DMS53 (cell line): ENCODE data around the gene CCDC8.
A peak's percentile ranks its signal among the peaks of the same experiment; 100 is the strongest.
"Not testable (repeated sequence)": the region's sequence is repeated elsewhere in the genome, so short reads cannot be mapped to it uniquely, and the experiment has no call there.

ENCODE experiments used
- DNase-seq: peaks from one replicate; lab custom pipeline; 2025; lab: John Stamatoyannopoulos, UW

Gene CCDC8

DNA sequence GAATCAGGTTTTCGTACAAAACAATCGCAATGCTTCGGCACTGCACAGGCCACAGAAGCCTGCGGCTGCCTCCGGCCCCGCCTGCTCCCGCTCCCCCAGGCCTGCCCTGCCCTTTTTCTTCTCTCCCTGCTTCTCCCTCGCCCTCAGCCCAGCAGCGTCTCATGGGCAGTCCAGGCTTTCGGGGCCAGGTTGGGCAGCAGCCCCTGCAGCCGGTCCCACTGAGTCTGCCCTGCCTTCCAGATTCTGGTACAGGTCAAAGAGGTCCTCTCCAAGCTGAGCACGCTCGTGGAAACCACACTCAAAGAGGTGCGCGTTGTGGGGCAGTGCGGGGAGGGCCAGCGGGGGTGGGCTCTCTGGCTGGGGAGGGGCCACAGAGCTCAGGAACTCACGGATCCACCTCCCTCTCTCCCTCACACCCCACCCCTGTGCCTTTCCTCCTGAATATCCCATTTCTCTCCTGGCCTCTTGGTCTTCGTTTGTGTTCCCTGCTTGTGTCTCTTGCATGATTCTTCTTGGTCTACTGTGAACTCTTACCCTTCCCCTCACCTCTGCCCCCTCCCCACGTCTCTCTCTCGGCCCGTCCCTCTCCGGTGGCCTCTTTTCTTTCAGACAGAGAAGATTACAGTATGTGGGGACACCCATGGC is 30.1 kb downstream of the CCDC8 start:
- no peak for DNase-seq

DNA sequence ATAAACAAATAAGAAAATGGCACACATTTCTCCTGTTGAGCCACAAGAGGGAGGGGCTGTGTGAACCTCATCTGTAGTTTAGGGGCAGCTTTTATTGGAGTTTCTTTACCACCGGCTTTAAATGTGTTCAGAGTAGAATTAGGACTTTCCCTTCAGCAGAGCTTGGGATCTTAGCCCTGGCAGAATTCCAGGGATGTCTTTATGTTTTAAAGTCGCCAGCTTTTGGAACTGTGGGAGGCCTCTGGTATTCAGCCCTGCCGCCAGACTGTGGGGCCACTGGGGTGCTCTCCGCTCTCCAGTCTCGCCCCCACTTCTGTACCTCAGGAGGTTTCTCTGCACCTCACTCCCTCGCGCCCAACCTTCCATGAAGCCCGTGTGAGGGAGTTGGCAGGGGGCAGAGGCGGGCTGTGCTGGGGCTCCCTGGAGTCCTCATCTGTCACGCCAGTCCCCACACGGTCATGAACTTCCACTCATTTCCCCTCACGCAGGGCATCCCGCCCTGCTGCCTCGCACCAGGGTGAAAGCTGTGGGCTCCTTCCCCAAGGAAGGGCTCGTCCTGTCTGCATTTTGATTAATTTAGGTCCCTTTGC is 31.5 kb downstream of the CCDC8 start:
- DNase-seq, result no peak

DNA sequence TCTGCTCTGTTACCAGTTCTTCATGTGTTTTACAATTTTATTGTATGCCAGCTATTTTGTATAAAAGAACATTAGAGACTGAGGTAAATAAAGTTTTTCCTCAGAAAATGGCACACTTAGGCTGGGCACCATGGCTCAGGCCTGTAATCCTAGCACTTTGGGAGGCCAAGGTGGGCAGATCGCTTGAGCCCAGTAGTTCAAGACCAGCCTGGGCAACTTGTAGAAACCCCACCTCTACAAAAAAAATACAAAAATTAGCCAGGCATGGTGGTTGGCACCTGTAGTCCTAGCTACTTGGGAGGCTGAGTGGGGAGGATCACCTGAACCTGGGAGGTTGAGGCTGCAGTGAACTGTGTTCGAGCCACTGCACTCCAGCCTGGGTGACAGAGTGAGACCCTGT is 32.0 kb downstream of the CCDC8 start:
- no peak for DNase-seq

DNA sequence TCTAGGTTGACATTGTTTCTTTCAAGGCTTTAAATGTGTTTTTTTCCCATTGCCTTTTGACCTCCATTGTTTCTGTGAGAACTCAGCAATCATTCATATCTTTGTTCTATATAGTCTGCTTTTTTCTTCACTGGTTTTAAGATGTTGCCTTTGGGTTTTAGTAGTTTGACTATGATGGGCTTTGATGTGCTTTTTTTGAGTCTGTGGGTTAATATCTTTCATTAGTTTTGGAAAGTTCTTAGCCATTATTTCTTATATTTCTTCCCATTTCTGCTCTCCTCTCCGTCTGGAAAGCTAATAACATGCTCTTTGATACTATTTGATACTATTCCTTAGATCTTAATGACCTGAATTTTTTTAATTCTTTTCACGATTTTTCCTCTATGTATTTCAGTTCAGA is 32.7 kb downstream of the CCDC8 start:
- no peak for DNase-seq

DNA sequence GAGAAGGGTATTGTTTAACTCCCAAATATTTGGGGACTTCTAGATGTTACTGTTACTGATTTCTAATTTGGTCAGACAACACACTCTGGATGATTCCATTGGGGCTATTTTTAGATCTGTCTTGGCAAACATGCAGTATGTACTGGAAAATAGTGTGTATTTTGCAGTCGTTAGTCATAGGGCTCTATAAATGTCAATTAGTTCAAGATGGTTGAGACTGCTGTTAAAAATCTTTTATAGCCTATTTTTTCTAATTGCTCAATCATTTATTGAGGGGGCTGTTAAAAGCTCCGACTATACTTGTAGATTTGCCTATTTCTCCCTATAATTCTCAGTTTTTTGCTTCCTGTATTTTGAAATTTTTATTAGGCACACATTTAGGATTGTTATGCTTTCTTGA is 35.1 kb downstream of the CCDC8 start:
- DNase-seq, result no peak

DNA sequence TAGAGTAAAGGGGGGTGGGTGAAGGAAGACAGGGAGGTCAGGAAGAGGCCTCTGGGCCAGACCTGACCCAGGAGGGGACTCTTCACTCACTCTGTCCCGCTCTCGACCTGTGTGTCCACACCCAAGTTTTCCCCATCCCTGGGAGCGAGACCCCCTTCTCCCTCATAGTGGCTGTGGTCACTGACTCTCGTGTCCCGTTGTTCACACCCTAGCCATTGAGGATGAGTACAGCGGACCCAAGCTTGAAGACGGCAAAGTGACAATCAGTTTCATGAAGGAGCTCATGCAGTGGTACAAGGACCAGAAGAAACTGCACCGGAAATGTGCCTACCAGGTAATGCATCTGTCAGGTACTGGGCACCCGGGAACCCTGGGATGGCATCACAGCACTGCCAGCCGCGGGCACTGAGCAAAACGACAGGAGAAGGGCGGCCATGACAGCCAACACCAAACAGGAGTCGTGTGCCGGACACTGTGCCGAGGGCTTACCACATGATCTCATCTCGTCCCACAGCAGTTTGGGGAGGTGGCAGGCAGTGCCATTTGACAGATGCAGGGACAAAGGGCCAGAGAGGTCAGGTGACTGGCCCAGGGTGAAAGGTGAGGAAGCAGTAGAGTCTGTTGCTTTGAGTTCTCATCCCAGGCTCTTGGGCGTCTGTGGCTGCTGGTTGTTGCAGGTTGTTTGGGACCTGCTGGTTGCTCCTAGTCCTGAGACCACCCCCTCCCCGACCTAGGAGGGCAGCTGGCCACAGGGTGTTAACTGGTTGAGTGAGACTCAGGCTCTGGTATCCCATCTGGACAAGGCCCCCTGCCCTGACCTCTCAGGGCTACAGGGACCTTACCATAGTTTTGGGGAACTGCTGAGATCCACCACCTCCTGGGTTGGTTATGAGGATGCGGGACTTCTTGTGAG is 36.9 kb downstream of the CCDC8 start:
- no peak for DNase-seq

DNA sequence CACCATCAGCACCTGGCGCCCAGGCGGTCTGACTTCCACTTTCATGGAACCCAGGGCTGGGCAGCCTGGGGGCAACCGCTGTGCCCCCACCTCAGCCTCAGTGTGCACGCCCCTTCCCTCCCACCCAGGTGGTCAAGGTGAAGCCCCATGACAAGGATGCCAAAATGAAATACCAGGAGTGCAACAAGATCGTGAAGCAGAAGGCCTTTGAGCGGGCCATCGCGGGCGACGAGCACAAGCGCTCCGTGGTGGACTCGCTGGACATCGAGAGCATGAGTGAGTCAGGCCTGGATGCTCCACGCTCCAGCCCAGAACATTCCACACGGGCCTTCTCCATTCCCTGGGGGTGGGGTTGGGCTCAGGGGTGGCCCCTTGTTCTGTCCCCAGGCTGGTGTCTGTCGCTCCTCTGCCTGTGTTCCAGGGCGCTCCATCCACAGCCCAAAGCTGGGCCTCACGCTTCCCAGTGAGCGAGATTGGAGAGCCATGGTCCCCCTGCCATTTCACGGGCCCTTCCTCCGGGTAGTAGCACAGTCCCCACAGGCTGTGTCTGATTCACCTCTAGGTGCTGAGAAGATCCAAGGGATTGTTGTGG is 37.8 kb downstream of the CCDC8 start:
- DNase-seq, result not testable (repeated sequence)

DNA sequence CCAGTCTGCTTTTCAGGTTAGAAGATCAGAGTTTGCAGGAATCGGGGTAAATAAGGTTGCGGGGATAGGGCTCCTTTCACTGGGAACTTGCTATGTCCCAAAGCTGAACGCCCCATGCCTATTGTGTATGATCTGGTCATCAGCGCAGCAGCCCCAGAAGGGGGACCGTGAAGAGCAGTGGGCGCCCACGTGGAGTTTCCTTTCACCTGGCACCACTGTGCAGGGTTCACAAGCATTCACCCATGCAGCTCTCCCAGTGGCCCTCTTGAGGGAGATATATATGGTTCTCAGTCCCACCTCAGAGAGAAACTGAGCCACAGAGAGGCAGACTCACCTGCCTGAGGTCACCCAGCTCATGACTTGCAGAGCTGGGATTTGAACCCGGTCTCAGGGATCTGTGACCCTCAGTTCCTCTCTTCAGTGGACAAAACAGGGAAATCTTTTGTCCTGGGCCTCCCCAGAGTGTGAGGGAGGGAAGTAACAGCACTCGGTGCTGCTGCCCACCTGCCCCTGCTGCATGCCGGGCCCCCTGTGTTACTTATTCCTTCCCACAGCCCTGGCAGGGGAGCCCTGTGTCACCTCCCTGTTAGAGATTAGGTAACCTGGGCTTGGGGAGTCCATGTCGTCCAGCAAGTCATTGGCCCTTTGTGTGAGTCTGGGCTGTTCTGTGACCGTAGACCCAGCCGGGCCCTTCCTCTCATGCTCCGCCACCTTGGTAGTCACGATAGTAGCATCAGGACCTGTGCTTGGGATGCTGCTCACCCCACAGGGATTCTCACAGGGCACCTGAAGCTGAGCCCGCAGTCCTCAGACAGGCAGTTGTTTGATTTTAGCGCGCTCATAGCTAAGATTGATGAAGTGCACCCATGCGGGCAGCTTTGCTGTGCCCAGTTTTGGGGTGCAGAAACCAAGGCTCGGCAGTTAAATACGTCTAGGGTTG is 38.6 kb downstream of the CCDC8 start:
- DNase-seq, result no peak

DNA sequence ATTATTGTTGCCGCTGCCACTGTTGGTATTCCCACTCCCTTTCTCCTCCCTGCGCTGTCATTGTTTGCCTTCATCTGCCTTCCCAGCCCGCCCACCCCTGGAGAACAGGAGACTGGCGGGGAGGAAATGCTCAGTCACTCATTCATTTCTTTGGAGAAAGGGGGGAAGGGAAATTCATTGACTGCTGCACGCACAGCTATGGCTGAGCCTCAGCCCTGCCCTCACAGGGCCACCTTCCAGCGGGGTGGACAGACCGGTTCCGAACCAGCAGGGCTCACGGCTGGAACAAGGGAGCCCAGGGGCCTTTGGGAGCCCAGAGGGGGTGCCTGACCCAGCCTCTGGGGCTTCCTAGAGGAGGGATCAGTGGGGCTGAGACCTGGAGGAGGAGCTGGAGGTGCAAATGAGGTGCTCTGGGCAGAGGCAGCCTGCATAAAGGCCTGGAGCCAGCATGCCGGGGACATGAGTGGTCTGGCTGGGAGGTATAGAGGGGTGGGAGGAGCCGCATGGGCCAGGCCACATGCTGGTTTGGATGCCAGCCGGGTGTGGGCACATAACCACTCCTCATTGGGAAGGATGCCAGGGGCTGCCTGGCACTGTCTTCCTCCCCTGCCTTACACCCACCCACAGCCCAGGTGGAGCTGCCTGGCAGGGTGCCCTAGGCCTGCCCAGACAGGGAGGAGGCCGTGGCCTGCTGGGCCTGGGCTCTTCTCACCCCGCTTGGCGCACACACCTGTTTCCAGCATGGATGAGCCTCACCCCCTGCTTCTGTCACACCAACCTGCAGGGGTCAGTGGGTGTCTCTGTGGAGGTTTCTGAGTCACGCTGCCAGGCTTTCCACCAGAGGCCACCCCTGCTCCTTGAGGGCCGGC is 39.6 kb downstream of the CCDC8 start:
- peak; percentile 30 for DNase-seq

DNA sequence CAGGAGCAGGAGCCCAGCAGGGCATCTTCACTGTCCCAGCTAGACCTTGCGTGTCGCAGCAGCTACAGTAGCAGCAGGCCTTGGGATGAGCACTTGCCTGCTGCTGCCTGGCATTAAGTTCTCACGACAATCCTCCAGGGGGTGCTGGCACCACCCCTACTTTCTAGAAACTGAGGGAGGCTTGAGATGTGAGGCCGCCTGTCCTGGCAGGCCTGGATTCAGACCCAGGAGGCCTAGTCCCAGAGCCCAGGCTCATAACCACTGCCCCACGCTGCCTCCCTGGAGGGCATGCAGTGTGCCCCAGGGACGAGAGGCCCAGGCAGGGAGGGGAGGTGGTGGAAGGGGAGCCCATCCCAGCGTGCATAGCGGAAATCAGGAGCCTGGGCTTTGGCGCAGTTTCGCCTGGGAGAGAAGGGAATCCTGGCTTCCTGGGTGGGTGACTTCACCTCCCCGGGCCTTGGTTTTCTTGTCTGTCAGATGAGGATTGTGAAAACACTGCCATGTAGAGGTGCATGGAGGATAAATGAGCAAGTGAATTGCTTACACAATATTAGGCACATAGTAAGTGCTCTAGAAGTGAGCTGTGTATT is 40.4 kb downstream of the CCDC8 start:
- DNase-seq, result no peak

DNA sequence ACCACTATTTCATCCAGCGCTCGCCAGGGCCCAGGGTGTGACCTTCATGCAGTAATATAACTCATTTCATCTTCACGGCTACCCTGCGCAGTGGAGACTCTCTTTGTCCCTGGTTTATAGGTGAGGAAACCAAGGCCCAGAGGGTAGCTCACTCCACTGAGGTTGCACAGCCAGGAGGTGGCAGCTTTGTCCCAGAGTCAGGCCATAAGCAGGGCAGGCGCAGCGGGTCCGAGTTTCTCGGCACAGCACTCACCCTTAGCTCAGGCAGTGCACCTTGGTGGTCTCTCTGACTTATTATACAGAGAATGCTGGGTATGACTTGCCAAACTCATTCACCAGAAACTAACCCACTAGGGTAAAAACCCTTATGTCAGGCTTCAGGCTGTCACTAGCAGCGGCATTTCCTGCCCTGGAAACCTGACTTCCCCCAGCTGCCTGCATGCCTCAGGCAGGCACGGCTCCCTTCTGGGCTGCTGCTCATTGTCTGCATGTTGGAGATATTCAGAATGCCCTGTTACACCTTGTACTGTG is 41.9 kb downstream of the CCDC8 start:
- no peak for DNase-seq

DNA sequence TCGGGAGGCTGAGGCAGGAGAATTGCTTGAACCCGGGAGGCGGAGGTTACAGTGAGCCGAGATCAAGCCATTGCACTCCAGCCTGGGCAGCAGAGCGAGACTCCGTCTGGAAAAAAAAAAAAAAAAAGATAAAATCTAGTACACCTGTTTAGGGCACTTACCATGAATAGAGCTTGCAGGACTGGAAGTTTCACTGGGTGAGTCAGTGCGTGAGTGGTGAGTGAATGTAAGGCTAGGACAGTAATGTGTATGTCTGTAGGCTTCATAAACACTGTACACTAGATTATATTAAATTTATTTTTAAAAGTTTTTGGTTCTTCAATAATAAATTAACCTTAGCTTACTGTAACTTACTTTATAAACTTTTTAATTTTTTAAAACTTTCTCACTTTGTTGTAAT is 43.5 kb downstream of the CCDC8 start:
- DNase-seq, result peak; percentile 64

DNA sequence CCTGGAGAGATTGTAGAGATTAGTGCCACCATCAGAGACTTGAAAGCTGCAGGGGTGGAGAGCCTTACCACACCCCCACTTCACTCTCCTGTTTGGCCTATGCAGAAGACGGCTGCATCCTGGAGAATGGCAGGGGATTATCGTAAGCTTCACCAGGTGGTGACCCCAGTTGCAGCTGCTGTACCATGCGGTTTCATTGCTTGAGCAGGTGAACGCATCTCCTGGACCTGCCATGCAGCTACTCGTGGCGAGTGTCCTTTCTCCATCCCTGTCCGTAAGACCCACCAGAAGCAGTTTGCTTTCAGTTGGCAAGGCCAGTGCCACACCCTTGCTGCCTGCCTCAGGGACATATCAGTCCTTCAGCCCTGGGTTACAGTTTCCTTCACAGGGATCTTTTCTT is 45.2 kb downstream of the CCDC8 start:
- DNase-seq, result no peak

DNA sequence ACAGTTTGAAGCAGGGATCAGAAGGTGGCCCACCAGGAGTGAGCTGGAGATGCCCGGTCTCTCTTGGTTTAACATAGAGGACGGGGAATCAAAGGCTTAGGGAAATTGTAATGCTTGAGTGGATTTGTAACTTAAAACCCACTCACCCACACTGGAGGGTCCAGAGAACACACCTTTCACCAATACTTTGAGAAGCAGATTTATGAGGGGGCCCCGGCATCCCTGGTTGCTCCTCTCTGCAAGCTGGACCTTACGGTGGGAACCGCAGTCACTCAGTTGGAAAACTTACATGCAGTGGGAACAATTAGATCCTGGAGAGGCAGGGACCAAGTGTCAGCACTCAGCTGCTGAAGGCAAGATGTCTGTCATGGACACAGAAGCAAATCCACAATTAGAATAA is 45.9 kb downstream of the CCDC8 start:
- DNase-seq, result no peak

DNA sequence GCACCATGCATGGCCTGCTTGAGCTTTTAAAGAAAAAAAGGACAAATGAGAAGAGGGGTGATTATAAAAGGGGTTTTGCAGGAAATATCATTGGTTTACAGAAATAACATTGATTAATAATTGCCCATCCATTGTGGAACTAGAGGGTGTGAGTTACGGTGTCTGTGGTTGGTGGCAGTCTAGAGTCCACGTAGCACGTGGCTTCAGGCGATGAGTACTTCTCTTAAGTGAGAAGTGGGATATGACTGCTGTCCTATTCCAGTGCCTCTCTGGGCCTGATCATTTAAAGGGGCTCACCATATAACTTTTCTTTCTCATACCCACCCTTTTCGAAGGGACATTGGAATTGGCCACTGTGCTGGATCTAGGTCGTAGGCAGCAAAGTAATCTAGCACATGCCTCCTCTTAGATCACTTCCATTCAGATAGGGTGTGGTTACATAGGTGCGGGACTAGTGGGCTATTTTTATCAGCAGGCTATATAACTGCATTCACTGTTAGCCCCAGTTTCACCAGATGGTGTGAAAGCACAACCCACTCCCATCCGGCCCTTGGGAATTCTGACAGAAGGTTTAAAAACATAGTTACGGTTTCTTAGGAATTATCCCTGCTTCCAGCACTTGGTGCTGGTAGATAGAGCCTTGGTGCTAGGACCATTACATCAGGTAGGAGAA is 46.6 kb downstream of the CCDC8 start:
- no peak for DNase-seq

DNA sequence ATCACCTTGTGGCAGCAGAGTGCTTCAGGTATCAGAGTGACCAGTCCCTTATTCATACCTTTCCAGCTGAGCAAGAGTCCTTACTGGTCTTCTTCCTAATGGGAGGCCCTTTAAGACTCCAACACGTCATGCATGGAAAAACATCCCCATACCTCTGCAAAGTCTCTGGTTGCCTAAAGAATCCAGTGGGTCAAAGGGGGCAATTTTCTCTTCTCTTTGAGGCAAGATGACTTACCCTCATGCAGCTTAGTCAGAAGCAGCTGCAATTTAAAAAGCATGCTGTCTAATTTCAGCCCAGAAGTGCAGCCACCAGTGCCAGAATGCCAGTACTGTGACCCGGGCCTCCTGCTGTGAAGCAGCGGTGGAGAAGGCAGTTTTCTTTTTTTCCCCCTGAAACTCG is 47.8 kb downstream of the CCDC8 start:
- no peak for DNase-seq

DNA sequence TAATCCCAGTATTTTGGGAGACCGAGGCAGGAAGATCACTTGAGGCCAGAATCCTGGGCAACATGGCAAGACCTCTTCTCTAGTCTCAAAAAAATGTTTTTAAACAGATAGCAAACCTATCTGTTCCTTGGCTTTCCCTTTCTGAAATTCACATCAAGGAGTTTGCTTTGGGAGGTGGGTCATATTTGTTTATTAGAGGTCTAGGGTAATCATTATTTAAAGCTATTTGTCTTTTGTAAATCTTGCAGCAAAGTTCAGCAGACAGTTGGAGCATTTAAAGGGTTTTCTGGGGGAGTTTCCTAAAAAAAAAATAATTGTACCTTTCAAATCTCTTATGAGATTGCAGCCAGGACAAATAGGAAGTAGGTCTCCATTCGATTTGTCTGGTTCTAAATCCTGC is 49.0 kb downstream of the CCDC8 start:
- DNase-seq, result no peak

DNA sequence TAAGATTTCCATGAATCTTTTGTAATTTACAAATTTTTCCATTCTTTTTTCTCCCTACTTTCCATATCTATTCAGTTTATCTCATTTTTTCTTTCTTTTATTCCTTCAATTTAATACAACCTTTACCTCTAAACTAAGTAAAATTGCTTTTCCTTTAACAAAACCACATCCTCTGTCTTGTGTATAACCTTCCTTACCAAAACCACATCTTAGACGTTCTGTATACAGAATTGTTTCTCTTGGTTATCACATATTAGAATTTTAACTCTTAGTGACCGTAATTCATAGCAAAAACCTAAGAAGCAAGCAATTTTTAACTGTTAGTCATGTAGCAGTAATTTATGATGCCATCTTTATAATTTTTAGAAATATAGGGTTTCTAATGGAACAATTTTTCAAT is 51.4 kb downstream of the CCDC8 start:
- DNase-seq, result no peak
